HCT116 (cell line): ENCODE measurements around the gene CXCL8.

ENCODE experiments used
- CBX3 ChIP-seq: IDR thresholded peaks from 2 replicates; pipeline ENCODE4 v1.6.1; 2012; ENCODE audit warnings: low read depth
- CEBPB ChIP-seq: IDR thresholded peaks from 2 replicates; pipeline ENCODE4 v1.6.1; 2012; ENCODE audit warnings: low read depth
- CTCF ChIP-seq, 3 experiments: fragments of 200-600 bp in 1 of 3; sonication (generic) in 1 of 3; IDR thresholded peaks in 2 of 3; conservative IDR thresholded peaks in 1 of 3; 2 replicates each; pipeline ENCODE4 v1.5.1; 2012 to 2017; ENCODE audit warnings: low read depth in 2 of 3, low read length in 2 of 3, antibody characterized with exemption in 1 of 3, borderline replicate concordance in 1 of 3, control low read depth in 1 of 3, mild to moderate bottlenecking in 1 of 3, mixed read lengths in 1 of 3, mixed run types in 1 of 3, moderate library complexity in 1 of 3; ENCODE audit not compliant: insufficient read depth in 1 of 3
- EGR1 ChIP-seq: IDR thresholded peaks from 2 replicates; pipeline ENCODE4 v1.6.1; 2012; ENCODE audit warnings: low read depth
- ELF1 ChIP-seq: IDR thresholded peaks from 2 replicates; pipeline ENCODE4 v1.6.1; 2012; ENCODE audit warnings: low read depth, borderline replicate concordance
- EZH2phosphoT487 ChIP-seq: fragments of 200-600 bp; IDR thresholded peaks from 2 replicates; pipeline ENCODE4 v1.6.1; 2018; ENCODE audit warnings: antibody characterized with exemption, borderline replicate concordance
- MAX ChIP-seq: IDR thresholded peaks from 2 replicates; pipeline ENCODE4 v1.6.1; 2012
- POLR2A ChIP-seq: IDR thresholded peaks from 2 replicates; pipeline ENCODE4 v1.7.0; 2011; ENCODE audit warnings: borderline replicate concordance; ENCODE audit not compliant: insufficient read depth, insufficient read length; ENCODE audit errors: extremely low read depth
- ZNF274 ChIP-seq: fragments of 200-500 bp; sonication (Bioruptor generic); IDR thresholded peaks from 2 replicates; pipeline ENCODE4 v1.6.1; 2014; ENCODE audit warnings: mild to moderate bottlenecking, low read depth, low read length, inconsistent platforms
- TF ChIP-seq, protein P1 (sequence below): IDR thresholded peaks from 2 replicates; pipeline ENCODE4 v1.6.1; 2012

DNA sequence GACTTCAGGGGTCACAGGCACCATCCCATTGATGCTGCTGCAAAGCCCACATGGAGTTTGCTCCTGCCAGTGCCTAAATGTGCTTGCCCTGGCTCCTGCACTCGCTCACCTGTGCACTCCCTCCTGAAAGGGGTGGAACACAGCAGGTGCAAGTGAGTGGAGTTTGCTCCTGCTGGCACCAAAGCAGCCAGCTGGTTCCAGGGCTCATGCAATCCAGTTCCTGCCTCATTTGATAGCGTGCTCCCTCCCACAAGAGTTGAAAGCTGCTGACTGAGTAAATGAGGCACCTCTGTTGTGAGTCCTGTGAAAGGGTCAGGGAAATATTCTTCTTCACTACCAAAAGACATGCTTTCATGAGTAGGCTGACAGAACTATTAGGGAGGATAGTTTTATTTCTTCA, 30.5 kb downstream of the CXCL8 start:
- TF ChIP-seq CTCF (IDR thresholded peaks at IDR 0.05 in 2 of 3, conservative IDR thresholded peaks at IDR 0.05 in 1 of 3; ENCODE audit: borderline replicate concordance in 1 of 3, insufficient read depth in 1 of 3, low read depth in 2 of 3, low read length in 2 of 3) (no peak), POLR2A (no peak), CEBPB (no peak), CBX3 (no peak), ZNF274 (no peak), EZH2phosphoT487 (no peak), EGR1 (no peak), ELF1 (no peak), MAX (no peak)
- TF ChIP-seq, protein P1, sequence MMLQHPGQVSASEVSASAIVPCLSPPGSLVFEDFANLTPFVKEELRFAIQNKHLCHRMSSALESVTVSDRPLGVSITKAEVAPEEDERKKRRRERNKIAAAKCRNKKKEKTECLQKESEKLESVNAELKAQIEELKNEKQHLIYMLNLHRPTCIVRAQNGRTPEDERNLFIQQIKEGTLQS: no peak
